ENCODE data around the gene LRMDA.

- TF ChIP-seq CTCF (IDR thresholded peaks at IDR 0.05 in 2 of 3, conservative IDR thresholded peaks at IDR 0.05 in 1 of 3; ENCODE audit: borderline replicate concordance in 1 of 3, insufficient read depth in 1 of 3, low read depth in 2 of 3, low read length in 2 of 3) (no peak), SP1 (IDR thresholded peaks at IDR 0.05; ENCODE audit: low read depth) (no peak), ATF3 (IDR thresholded peaks at IDR 0.05) (no peak), YY1 (IDR thresholded peaks at IDR 0.05; ENCODE audit: extremely low read depth, insufficient replicate concordance, low read depth, low read length) (no peak), POLR2A (IDR thresholded peaks at IDR 0.05; ENCODE audit: borderline replicate concordance, extremely low read depth, insufficient read depth, insufficient read length) (no peak), FOSL1 (IDR thresholded peaks at IDR 0.05; ENCODE audit: low read depth) (no peak)
Measured at GRCh38 chr10:75845176-75845947, 413.9 kb downstream of the LRMDA start.

All from HCT116 (cell line).